Measurements from ENCODE around the gene ZNF701. TPM values are rescaled to one million over a fixed set of nuclear protein-coding genes. Genes with fewer than 3 reads are reported as not detected.
A peak's percentile ranks its signal among the peaks of the same experiment; 100 is the strongest.

ZNF701 gene
- total and polyA plus RNA-seq, 2 of the 13 experiments (the other 11 are each of a cell fraction or from before 2014, with no cell fraction given), result 4.5 to 6.3 TPM

- no peak for TF ChIP-seq RBFOX2 (IDR thresholded peaks at IDR 0.05; ENCODE audit: low read depth, low read length)
- TF ChIP-seq GZF1 (CRISPR knock-in tag; IDR thresholded peaks at IDR 0.05), result no peak
- no peak for TF ChIP-seq SCMH1 (CRISPR knock-in tag; IDR thresholded peaks at IDR 0.05; ENCODE audit: borderline replicate concordance)
- TF ChIP-seq PRDM10 (CRISPR knock-in tag; IDR thresholded peaks at IDR 0.05; ENCODE audit: low read depth), result peak; percentile 30; the same call in 1 of the 2 replicates
- TF ChIP-seq ATF7-NPFF (CRISPR knock-in tag; IDR thresholded peaks at IDR 0.05; ENCODE audit: low read depth), result no peak
- no peak for TF ChIP-seq ZNF331 (CRISPR knock-in tag; IDR thresholded peaks at IDR 0.05)
- peak; percentile 73 for TF ChIP-seq ARID4A (CRISPR knock-in tag; IDR thresholded peaks at IDR 0.05; ENCODE audit: borderline replicate concordance)
- no peak for TF ChIP-seq ZNF354B (CRISPR knock-in tag; IDR thresholded peaks at IDR 0.05)
- TF ChIP-seq ZSCAN30 (CRISPR knock-in tag; IDR thresholded peaks at IDR 0.05), result no peak
- no peak for TF ChIP-seq ZNF451 (CRISPR knock-in tag; IDR thresholded peaks at IDR 0.05)
- TF ChIP-seq ZNF556 (CRISPR knock-in tag; IDR thresholded peaks at IDR 0.05; ENCODE audit: borderline replicate concordance), result no peak
- TF ChIP-seq, protein P1, sequence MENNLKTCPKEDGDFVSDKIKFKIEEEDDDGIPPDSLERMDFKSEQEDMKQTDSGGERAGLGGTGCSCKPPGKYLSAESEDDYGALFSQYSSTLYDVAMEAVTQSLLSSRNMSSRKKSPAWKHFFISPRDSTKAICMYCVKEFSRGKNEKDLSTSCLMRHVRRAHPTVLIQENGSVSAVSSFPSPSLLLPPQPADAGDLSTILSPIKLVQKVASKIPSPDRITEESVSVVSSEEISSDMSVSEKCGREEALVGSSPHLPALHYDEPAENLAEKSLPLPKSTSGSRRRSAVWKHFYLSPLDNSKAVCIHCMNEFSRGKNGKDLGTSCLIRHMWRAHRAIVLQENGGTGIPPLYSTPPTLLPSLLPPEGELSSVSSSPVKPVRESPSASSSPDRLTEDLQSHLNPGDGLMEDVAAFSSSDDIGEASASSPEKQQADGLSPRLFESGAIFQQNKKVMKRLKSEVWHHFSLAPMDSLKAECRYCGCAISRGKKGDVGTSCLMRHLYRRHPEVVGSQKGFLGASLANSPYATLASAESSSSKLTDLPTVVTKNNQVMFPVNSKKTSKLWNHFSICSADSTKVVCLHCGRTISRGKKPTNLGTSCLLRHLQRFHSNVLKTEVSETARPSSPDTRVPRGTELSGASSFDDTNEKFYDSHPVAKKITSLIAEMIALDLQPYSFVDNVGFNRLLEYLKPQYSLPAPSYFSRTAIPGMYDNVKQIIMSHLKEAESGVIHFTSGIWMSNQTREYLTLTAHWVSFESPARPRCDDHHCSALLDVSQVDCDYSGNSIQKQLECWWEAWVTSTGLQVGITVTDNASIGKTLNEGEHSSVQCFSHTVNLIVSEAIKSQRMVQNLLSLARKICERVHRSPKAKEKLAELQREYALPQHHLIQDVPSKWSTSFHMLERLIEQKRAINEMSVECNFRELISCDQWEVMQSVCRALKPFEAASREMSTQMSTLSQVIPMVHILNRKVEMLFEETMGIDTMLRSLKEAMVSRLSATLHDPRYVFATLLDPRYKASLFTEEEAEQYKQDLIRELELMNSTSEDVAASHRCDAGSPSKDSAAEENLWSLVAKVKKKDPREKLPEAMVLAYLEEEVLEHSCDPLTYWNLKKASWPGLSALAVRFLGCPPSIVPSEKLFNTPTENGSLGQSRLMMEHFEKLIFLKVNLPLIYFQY (CRISPR knock-in tag; IDR thresholded peaks at IDR 0.05; ENCODE audit: borderline replicate concordance), result no peak
- TF ChIP-seq, protein P2, sequence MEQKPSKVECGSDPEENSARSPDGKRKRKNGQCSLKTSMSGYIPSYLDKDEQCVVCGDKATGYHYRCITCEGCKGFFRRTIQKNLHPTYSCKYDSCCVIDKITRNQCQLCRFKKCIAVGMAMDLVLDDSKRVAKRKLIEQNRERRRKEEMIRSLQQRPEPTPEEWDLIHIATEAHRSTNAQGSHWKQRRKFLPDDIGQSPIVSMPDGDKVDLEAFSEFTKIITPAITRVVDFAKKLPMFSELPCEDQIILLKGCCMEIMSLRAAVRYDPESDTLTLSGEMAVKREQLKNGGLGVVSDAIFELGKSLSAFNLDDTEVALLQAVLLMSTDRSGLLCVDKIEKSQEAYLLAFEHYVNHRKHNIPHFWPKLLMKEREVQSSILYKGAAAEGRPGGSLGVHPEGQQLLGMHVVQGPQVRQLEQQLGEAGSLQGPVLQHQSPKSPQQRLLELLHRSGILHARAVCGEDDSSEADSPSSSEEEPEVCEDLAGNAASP (CRISPR knock-in tag; IDR thresholded peaks at IDR 0.05; ENCODE audit: borderline replicate concordance), result 0 out of 2 replicates have a peak, but pooled peaks have one; percentile 12
- TF ChIP-seq JDP2 (CRISPR knock-in tag; IDR thresholded peaks at IDR 0.05; ENCODE audit: borderline replicate concordance), result no peak
Measured at GRCh38 chr19:52527134-52527955, 42.7 kb upstream of the ZNF701 start, which contains the start of gene ZNF808 (continued).

All from HepG2 (cell line).